GM19238 (cell line): Measurements from ENCODE around the gene KIF22.

Experiments
- DNase-seq: peaks from one replicate; pipeline ENCODE4 v3.0.0; 2011; ENCODE audit warnings: low spot score; ENCODE audit not compliant: insufficient read length

KIF22 gene

GRCh38 chr16:29794231-29794710, 3.7 kb downstream of the KIF22 start:
- DNase-seq: no peak

- no peak for DNase-seq
These were observed 11.9 kb downstream of the KIF22 start for GRCh38 chr16:29802416-29802935.

GRCh38 chr16:29804020-29804419, 13.5 kb downstream of the KIF22 start:
- no peak for DNase-seq

- DNase-seq: no peak
These were observed 14.1 kb downstream of the KIF22 start for GRCh38 chr16:29804455-29805231.

- DNase-seq: peak; percentile 92
These were observed 14.9 kb downstream of the KIF22 start for GRCh38 chr16:29805232-29806098.

GRCh38 chr16:29806099-29806579, 15.6 kb downstream of the KIF22 start, which contains the start of gene MAZ:
MAZ (plus strand) TSS chr16:29806529; CDS start chr16:29806702, 173 bp downstream.
- DNase-seq: no peak

GRCh38 chr16:29806641-29807425, 16.3 kb downstream of the KIF22 start:
- DNase-seq: peak; percentile 61

- peak; percentile 74 for DNase-seq
These were observed 17.1 kb downstream of the KIF22 start for GRCh38 chr16:29807426-29808218.

- DNase-seq: no peak
These were observed 17.8 kb downstream of the KIF22 start for GRCh38 chr16:29808219-29808900.

GRCh38 chr16:29809031-29809747, 18.6 kb downstream of the KIF22 start:
- DNase-seq: no peak

- no peak for DNase-seq
These were observed 19.5 kb downstream of the KIF22 start for GRCh38 chr16:29809850-29810698.

- DNase-seq: no peak
These were observed 20.2 kb downstream of the KIF22 start for GRCh38 chr16:29810699-29811169.

GRCh38 chr16:29811170-29811895, 20.8 kb downstream of the KIF22 start:
- DNase-seq: peak; percentile 75

- DNase-seq: no peak
These were observed 21.5 kb downstream of the KIF22 start, which contains the start of gene PRRT2 for GRCh38 chr16:29811896-29812665. PRRT2 (plus strand) TSS chr16:29812193; CDS start chr16:29813055, 862 bp downstream.

GRCh38 chr16:29812754-29813643, 22.4 kb downstream of the KIF22 start:
- DNase-seq: no peak
